NCI-H2081 (cell line): ENCODE data around the gene NARF.
"Not testable (repeated sequence)": the region's sequence is repeated elsewhere in the genome, so short reads cannot be mapped to it uniquely, and the experiment has no call there.

Source experiments
- DNase-seq, 2 experiments: peaks; one replicate each; lab custom pipeline; 2025; lab: John Stamatoyannopoulos, UW

NARF gene

GRCh38 chr17:82458179-82458884 is at the start of gene NARF:
TSS of gene NARF (plus strand) at chr17:82458741. CDS start at chr17:82458804, 63 bp downstream.
- DNase-seq: peak; percentile 99 to 100

GRCh38 chr17:82408938-82409318 is 49.6 kb upstream of the NARF start:
- DNase-seq: no peak

- DNase-seq: no peak
Observed at GRCh38 chr17:82410014-82410716, 48.4 kb upstream of the NARF start.

- DNase-seq: no peak
Observed at GRCh38 chr17:82411396-82412053, 47.0 kb upstream of the NARF start.

- not testable (repeated sequence) for DNase-seq
Observed at GRCh38 chr17:82412081-82412480, 46.5 kb upstream of the NARF start.

GRCh38 chr17:82412535-82413520 is 45.7 kb upstream of the NARF start:
- peak; percentile 58 to 83 for DNase-seq

- peak; percentile 31 to 47 for DNase-seq
Observed at GRCh38 chr17:82414548-82415281, 43.8 kb upstream of the NARF start.

GRCh38 chr17:82415336-82415735 is 43.2 kb upstream of the NARF start:
- DNase-seq: no peak

GRCh38 chr17:82415786-82416185 is 42.8 kb upstream of the NARF start:
- DNase-seq: no peak

GRCh38 chr17:82416264-82416663 is 42.3 kb upstream of the NARF start:
- DNase-seq: no peak

- no peak for DNase-seq
Observed at GRCh38 chr17:82416771-82417170, 41.8 kb upstream of the NARF start.

GRCh38 chr17:82418001-82418986 is 40.2 kb upstream of the NARF start, which contains the start of the genes HEXD and OGFOD3:
TSS of gene HEXD (plus strand) at chr17:82418347. CDS start at chr17:82419800, 1,453 bp downstream.
TSS of gene OGFOD3 (minus strand) at chr17:82418586. CDS start at chr17:82418485, 101 bp downstream.
- peak; percentile 89 to 90 for DNase-seq

GRCh38 chr17:82419540-82419939 is 39.0 kb upstream of the NARF start:
- no peak for DNase-seq

- DNase-seq: peak in 1 of 2 experiments; percentile 19
Observed at GRCh38 chr17:82424001-82424862, 34.3 kb upstream of the NARF start.

- no peak for DNase-seq
Observed at GRCh38 chr17:82424863-82425159, 33.7 kb upstream of the NARF start.

GRCh38 chr17:82428546-82428945 is 30.0 kb upstream of the NARF start:
- no peak for DNase-seq

GRCh38 chr17:82429824-82430223 is 28.7 kb upstream of the NARF start:
- DNase-seq: no peak

- no peak for DNase-seq
Observed at GRCh38 chr17:82432017-82432416, 26.5 kb upstream of the NARF start.
